Skin of body (tissue), 2 donors: ENCODE results near the gene SLC29A2. TPM values are rescaled to one million over a fixed set of nuclear protein-coding genes. Genes with fewer than 3 reads are reported as not detected.
"Not testable (repeated sequence)": the region's sequence is repeated elsewhere in the genome, so short reads cannot be mapped to it uniquely, and the experiment has no call there.

ENCODE experiments used
- DNase-seq: peaks from one replicate; lab custom pipeline; 2025; lab: John Stamatoyannopoulos, UW
- total RNA-seq: library from RNA; depleted of rRNA; stranded (reverse); fragments of >200 nt; gene quantifications from one replicate; pipeline ENCODE4 v1.2.3, GENCODE V29; 2014

Gene SLC29A2
- total RNA-seq, 1 donor from 2014 or later: 0.89 TPM

DNA sequence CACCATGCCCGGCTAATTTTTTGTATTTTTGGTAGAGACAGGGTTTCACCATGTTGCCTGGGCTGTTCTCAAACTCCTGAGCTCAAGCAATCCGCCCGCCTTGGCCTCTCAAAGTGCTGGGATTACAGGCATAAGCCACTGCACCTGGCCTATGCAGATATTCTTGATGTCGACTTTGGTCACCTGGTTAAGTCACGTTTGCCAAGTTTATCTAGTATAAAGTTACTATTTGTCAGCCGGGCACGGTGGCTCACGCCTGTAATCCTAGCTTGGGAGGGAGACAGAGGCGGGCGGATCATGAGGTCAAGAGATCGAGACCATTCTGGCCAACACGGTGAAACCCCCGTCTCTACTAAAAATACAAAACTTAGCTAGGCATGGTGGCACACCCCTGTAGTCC is 12.8 kb upstream of the SLC29A2 start:
- not testable (repeated sequence) for DNase-seq

DNA sequence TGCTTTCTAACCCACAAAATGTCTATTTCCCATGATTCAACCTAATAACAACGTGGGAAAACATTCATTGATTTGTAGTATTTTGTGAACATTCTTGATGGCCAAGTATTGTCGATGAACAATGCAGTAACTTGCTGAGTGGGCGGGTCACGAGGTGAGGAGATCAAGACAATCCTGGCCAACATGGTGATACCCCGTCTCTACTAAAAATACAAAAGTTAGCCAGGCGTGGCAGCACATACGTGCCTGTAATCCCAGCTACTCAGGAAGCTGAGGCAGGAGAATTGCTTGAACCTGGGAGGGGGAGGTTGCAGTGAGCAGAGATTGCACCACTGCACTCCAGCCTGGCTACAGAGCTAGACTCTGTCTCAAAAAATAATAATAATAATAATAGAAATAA is 8.7 kb upstream of the SLC29A2 start:
- not testable (repeated sequence) for DNase-seq

DNA sequence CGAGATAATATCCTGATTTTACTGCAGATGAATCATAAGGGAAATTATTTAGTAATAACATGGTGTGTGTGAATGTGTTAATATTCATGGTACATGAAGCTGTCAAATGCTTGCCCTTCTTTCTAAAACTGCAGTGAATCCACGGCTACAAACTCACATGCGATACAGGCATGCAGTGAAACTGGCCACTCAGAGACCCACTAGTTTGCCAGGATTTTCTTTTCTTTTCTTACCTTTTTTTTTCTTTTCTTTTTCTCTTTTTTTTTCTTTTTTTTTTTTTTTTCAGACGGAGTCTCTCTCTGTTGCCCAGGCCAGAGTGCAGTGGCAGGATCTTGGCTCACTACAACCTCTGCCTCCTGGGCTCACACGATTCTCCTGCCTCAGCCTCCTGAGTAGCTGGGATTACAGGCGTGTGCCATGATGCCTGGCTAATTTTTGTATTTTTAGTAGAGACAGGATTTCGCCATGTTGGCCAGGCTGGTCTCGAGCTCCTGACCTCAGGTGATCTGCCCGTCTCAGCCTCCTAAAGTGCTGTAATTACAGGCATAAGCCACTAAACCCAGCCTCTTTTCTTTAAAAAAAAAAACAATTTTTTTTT is 2.2 kb upstream of the SLC29A2 start:
- not testable (repeated sequence) for DNase-seq

DNA sequence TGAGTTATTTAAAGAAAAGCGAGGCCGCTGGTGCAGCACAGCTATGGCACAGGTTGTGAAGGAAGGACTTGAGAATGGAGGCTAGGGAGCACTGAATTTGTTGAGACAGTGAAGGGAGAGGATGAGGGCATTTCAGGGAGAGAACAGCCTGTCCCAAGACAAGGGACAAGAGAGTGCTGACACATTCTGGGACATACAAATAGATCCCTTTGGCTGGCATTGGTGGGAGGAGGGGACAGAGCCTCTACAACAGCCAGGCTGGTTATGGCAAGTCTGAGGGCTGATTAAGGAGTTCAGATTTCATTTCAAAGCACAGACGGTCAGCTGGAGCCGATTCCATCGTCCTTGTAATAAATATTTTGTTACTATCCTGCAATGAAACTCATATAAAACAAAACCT is 1.7 kb upstream of the SLC29A2 start:
- no peak for DNase-seq

DNA sequence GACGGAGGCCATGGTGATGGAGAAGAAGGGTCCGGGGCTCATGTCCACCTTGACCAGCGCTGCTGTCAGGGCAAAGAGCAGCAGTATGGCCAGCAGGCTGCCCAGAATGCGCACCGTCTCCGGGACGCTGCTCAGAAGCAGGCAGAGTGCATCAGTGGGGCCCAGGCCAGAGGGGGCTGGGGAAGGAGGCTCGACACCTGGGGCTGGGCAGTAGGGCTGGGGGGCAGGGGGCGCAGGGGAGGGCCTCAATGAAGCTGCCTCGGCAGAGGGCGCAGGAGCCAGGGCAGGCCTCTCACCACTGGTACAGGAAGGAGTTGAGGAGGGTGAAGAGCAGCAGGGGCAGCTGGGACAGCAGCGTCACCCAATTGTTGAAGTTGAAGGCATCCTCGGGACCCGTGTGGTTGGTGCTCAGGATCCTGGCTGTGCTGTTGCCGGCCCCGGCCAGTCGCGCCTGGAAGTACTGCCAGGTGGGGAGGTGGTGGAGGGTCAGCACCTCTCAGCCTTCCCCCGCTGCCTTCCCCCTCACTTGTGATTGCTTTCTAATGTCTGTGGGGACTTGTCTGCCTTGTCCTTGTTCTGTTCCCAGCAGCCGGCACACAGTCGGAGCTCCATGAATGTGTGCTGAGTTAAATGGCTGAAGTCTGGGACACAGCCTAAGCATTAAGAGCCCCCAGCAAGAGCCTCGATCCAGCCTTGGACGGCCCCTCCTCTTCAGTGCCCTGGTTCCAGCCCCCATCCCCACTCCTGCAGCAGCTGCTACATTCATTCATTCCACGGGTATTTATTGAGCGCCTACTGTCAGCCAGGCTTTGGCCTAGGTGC is 2.3 kb downstream of the SLC29A2 start:
- no peak for DNase-seq

DNA sequence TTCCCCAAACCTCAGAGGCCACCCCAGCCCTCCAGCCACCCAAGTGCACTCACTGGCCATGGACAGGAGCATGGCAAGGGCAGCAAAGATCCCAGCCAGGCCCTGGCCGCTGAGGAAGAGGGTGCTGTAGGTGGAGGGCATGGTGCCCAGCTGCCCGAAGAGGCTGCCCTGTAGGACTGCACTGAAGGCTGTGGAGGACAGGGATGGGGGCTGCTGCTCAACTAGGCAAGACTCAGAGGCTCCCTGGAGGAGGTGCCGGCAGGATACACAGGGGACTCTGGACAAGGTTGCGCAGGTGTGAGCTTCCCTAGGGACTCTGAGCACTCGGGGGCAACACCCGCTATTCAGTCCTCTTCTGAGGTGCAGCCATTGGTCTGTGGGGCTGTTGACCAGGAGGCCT is 3.1 kb downstream of the SLC29A2 start:
- no peak for DNase-seq

DNA sequence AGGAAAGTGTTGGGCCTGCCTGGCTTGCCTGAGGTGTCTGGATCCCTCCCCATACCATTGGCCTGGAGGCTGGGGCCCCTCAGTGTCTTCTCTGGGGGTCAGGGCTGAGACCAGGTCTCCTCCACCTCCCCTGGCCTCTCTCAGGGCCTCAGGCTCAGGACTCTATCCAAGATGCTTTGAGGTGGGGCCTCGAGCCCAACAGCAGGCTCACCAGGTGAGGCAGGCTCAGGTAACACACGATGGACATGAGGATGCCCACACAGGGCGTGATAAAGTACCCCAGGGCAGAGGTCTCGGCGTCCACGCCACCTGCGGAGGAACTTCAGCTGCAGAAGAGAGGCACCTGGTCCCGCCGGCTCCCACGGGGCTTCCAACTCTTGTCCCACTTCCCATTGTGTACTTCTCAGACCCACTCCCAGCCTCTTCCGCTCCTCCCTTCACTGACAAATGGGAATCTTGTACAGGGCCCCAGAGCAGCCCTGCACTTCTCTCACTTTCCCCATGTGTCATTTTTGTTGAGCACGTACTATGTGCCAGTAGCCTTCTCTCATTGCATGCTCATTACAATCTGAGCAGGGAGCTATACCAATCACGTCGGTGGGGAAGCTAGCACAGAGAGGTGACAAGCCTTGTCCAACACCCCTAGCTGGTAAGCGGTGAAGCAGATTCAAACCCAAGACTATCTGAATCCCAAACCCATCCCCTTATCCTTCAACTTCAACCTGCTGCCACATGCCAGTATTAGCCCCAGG is 3.8 kb downstream of the SLC29A2 start:
- no peak for DNase-seq

DNA sequence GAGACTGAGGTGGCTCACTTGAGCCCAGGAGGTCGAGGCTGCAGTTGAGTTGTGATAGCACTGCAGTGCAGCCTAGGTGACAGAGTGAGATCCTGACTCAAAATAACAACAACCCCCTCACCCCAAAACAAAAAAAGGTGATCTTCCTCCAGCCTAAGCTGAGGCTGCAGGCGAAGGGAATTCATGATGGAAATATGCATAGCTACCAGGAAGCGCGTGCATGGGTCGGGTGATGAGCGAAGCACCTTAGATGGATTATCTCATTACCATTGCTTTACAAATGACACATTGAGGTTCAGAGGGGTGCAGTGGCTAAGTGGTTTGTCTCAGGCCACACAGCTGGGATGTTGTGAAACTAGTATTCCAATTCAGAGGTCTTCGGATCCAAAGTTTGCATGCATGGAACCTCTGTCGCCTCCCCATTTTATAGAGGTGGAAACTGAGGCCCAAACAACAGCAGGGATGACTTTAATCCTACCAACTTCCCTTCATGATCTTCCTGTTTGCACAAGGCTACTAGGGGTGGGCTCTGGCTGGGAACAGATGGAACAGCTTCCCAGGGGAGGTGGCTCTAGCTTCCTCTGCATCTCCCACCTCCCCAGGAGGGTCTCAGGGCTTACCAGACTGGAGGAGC is 4.6 kb downstream of the SLC29A2 start:
- no peak for DNase-seq

DNA sequence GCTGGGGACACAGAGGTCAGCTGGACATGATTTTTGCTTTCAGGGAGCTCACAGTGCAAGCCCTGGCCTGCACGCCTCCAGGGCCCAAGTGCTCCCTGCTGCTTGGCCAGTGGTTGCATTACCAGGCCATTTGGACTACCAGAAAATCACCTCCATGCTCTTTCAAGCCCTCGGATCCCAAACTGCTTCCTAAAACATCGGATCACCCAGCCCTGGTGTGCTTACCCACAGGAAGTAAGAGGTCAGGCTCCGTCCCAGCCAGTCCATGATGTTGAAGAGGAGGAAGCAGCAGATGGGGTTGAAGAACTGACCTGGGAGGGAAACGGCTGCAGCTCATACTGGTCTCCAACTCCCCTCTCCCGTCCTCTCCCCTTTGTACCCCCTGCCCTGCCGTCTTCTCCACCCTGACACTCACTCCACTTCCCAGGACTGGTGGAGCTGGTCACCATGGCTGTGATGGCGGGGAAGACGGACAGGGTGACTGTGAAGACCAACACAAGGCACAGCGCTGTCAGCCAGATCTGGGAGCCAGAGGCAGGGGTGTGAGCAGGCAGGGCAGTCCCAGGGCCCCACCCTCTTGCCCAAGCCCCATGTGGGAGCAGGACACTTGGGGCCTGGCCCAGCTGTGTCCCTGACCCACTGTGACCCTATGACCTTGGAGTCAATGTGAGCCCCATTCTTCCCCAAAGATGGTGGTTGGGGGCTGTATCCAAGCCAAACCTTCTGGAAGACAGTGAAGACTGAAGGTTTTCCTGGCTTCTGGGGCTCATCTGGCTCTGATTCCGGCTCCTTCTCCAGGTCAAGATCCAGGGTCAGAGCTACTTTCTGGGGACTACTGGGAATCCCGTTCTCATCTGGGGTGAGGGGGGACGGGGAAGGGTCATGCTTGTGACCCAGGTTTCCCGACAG is 5.6 kb downstream of the SLC29A2 start:
- no peak for DNase-seq

DNA sequence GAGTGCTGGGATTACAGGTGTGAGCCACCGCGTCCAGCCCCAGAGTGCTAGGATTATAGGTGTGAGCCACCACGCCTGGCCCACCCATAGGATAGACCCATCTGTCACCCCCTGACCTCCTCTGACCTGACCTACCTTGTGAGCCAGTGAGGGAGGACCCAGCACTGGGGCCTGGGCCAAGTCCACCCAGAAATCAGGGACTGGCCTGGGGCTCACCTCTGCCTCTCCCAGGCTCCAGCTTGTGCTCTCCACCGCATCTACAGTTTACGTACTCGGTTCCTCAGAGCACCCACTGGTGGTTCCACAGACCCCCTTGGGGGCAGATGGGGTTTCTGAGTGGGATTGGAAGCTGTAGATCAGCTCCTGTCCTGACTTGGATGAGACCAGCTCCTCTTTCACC is 6.4 kb downstream of the SLC29A2 start:
- no peak for DNase-seq

DNA sequence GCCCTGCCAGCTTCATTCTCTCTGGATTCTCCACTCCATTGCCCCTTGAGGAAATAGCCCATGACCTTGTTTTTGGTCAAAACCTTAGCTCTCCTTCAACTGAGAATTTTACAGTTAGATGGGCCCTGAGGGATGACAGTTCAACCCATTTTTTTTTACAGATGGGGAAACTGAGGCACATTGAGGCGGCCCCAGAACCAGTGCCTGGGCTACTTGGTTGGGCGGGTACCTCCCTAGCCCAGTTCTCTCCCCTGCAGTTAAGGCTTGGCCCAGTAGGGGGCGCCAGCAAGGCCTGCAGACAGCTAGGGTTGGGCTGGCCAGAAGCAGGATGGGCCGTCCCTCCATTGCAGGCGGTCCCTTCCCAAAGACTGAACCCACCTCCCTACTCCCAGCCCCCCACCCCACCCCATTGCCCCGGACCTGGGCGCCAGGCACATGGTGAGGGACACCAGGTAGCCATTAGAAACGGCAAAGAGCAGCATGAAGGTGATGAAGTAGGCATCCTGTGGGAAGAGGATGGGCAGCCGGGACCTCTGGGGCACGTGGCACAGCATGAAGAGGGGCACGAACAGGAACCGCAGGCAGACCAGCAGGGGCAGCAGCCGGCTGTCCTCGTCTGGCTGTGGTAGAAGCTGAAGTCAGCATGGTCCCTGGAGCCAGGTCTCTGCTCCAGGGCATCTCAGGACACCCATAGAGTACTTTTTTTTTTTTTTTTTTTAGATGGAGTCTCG is 7.6 kb downstream of the SLC29A2 start:
- no peak for DNase-seq

DNA sequence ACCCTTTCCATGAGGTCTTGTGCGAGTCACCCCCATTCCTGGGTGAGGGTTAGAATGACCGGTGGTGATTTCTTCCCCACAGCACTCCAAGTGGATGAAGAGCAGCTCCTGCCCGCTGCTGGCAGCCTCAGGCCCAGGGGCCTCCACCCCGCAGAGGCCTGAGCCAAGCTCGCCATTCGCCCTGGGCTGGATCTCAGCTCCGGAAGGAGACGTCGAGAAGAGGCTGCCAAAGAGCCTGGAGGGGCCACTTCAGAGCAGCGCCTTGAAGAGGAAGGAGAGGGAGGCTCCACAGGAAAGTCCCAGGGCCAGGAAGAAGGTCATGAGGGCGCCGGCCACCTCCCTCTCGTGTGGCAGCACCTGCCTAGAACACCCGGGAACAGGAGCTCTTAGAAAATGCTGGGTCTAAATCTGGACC is 8.4 kb downstream of the SLC29A2 start:
- DNase-seq: no peak

DNA sequence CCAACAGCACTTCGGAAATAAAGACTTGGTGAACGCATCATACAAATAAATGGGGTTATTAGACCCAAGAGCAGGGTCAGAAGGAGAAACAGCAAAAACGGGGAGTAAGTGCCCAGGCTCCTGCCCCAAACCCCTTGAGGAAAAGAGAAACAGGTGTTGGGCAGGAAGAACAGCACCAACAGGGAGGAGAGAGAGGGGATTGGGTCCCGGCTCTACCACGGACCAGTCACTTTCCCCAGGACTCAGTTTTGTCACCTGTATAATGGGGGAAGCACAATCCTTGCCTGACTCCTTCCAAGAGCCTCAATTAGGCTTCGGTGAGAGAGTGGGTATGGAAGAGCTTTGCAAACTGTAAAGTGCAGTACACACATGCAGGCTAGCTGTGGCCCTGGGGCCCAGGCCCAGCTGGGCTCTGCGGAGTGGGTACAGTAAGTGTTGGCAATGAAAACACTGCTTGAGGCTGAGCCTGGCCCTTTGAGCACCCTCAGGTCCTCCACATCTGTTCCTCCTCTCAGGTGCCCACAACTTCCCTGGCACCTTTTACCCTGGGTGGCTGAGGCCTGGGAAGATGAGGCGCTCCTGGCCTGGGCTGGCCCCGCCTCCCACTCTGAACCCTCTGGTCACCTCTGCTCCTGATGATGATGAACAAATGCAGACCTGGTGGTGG is 8.9 kb downstream of the SLC29A2 start:
- DNase-seq: no peak

DNA sequence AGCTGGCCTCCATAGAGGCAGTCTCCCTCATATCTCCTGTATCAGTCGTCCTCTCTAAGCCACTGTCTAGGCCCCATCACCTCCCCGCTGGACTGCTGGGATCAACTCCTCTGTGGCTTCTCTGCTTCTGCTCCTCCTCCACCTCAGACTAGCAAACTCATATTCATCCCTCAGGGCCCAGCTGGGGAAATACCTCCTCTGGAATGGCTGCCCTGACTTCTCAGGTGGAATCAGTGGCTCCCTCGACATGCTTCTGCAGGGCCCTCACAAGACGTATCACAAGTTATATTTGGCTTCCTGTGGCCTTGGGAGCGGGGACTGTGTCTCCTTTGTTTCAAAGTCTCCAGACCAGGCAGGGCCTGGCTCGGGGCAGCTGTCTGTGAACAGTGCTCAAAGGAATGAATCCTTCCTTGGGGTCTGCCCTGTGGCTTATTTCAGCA is 10.0 kb downstream of the SLC29A2 start:
- DNase-seq: no peak

DNA sequence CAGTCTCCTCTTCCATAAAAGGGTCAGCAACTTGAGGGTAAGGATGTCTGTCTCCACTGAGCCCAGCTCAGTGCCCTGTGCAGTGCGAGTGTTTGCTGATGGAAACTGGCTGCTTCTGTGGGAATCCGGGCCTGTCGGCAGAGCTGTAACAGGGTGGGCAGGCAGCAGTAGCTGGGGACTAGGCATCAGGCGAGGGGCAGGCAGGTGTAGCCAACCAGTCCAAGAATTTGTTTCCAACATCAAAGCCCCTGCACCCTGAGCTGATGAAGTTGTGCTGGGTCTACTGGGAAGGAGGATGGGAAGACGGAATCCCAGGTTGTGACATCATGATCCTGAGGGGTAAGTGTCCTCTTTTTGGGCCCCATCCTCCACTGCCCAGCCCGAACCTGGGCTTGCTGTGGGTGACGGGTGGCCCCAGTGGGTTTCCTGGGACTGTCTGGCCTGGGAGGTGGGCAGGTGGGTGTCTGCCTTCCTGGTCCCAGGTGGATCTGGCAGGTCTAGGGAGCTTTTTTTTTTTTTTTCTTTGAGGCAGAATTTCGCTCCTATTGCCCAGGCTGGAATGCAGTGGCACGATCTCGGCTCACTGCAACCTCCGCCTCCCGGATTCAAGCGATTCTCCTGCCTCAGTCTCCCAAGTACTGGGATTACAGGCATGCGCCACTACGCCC is 11.0 kb downstream of the SLC29A2 start:
- DNase-seq: no peak

DNA sequence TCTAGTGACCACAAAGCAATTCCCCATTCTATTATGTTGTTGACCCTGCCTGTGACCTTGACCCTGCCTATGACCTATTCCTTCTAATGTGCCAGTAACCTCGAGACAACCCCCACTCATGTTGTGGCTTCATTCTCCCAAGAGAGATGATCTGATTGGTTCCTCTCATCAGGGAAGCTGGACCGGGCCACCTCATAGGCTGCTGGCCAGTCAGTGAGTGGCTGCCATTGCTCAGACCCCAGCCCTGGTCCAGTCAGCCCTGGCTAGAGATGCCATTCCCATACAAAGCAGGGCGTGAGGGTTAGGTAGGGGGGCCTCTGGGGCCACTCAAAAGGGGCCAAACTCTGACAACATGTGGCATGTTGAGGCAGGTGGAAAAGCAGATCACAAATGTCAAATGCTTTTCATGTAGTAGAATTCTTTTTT is 11.9 kb downstream of the SLC29A2 start:
- DNase-seq: no peak

DNA sequence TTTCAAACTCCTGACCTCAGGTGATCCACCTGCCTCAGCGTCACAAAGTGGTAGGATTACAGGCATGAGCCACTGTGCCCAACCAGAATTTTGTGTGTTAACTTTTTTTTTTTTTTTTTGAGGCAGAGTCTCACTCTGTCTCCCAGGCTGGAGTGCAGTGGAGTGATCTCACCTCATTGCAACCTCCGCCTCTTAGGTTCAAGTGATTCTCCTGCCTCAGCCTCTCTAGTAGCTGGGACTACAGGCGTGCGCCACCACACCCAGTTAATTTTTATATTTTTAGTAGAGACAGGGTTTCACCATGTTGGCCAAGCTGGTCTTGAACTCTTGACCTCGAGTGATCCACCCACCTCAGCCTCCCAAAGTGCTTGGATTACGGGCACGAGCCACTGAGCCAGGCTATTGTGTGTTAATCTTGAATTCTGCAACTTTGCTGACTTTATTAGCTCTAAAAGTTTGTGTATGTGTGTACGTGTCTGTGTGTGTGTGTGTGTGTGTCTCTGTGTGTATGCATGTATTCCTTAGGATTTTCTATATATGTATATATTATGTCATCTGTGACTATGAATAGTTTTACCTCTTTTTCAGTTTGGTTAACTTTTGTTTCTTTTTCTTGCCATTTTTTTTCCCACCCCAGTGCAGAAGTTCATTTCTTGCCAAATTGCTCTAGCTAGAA is 20.9 kb downstream of the SLC29A2 start:
- DNase-seq: not testable (repeated sequence)

DNA sequence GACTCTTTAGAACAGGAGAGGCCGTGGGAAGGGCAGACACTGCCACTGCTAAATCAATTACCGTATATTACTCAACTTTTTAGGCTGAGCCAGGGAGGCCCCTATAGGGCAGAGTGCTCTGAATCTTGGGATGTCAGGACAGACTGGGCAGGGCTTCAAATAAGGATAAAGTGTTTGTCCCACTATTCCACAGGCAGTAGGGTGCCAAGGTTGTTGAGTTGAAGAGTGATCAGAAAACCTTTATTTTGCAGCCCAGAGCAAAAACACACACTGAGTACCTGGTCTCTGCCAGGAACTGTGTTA is 22.5 kb downstream of the SLC29A2 start:
- DNase-seq: no peak
